Renal cortex interstitium (tissue), 11 donors: ENCODE results near the gene TOR4A. TPM values are rescaled to one million over a fixed set of nuclear protein-coding genes. Genes with fewer than 3 reads are reported as not detected.
A peak's percentile ranks its signal among the peaks of the same experiment; 100 is the strongest.

ENCODE experiments used
- DNase-seq, 11 donors: peaks; one replicate each; pipeline ENCODE4 v3.0.0-alpha.2; 2013; ENCODE audit warnings: low read depth in 9 of 11, low spot score in 4 of 11; ENCODE audit errors: extremely low read depth in 1 of 11
- polyA plus RNA-seq, 3 donors: library from polyadenylated mRNA; unstranded; fragments of 120-200 nt; gene quantifications; one replicate each; pipeline ENCODE4 v1.2.1, GENCODE V29; 2013; ENCODE audit not compliant: insufficient read length in 3 of 3

The TOR4A gene
- polyA plus RNA-seq, 3 donors, result 4.4 to 8.9 (median 6.3) TPM

DNA sequence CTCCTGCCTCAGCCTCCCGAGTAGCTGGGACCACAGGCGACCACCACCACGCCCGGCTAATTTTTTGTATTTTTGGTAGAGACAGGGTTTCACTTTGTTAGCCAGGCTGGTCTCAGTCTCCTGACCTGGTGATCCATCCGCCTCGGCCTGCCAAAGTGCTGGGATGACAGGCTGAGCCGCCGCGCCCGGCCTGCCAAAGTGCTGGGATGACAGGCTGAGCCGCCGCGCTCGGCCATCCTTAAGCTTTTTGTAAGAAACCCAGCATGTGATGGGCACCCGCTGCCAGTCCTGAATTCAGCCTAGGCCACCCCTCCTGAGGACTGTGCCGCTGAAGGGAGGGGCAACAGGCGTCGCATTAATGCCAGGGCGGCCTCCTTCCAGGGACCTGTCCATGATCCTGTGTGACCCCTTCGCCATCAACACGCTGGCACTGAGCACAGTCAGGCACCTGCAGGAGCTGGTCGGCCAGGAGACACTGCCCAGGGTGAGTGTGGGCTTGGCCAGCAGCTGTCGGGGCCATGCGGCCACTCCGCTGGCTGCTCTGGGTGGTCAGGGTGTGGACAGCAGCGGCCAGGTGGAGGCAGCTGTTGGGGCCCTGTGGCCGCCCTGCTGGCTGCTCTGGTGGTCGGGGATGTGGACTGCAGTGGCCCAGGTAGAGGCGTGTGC lies 11.9 kb upstream of the TOR4A start:
- no peak for DNase-seq

DNA sequence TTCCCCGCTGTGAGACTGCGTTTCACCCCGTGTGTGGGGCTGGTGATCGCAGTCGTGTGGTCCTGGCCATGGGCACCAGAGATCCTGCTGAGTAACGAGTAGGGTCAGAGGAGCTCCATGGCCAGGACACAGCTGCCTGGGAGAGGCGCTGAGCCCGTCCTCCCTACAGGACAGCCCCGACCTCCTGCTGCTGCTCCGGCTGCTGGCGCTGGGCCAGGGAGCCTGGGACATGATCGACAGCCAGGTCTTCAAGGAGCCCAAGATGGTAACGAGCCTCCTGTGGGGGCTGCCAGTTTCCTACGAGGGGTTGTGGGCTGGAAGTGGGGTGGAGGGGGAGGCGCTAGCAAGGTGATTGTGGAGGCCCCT lies 11.4 kb upstream of the TOR4A start:
- DNase-seq, result no peak

DNA sequence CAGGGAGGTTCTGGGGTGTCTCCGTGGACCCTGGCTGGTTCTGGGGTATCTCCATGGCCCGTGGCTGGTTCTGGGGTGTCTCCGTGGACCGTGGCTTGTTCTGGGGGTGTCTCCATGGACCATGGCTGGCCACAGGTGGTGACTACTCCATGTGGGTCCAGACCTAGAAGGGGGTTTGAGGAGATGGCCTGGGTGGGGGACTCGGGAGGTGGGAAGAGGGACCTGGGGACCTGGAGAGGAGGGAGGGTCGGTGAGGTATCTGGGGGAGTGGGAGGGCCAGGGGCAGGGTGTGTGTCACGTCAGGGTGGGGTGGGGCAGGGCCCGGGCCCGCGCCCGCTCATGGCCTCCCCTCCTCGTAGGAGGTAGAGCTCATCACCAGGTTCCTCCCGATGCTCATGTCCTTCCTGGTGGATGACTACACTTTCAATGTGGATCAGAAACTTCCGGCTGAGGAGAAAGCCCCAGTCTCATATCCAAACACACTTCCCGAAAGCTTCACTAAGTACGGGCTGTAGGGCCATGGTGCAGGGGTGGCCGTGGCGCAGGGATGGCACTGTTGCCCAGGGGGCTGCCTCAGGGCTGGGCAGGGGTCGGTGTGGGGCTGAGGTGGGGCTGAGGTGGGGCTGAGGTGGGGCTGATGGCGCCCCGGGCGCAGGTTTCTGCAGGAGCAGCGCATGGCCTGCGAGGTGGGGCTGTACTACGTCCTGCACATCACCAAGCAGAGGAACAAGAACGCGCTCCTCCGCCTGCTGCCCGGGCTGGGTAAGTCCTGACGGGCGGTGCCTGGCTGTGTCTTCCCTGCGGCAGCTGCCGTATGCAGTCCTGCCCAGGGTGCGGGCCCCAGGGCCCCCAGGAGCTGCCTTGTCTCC lies 10.7 kb upstream of the TOR4A start:
- no peak for DNase-seq

DNA sequence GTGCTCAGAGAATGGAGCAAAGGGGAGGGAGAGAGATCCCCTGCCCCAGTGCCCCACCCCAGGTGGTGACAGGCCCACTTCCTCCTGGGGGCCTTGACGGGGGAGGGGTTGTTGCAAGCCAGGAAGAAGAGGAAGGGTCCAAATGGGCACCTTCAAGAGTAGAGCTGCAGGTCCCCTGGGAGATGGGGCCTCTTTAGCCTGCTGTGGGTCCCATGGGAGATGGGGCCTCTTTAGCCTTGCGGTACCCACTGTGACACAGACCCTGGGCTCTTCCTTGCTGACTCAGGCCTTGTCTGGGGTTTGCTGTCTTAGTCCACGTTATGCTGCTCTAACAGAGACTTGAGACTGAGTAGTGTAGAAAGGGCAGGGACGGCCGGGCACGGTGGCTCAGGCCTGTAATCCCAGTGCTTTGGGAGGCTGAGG lies 9.6 kb upstream of the TOR4A start:
- DNase-seq, result no peak

DNA sequence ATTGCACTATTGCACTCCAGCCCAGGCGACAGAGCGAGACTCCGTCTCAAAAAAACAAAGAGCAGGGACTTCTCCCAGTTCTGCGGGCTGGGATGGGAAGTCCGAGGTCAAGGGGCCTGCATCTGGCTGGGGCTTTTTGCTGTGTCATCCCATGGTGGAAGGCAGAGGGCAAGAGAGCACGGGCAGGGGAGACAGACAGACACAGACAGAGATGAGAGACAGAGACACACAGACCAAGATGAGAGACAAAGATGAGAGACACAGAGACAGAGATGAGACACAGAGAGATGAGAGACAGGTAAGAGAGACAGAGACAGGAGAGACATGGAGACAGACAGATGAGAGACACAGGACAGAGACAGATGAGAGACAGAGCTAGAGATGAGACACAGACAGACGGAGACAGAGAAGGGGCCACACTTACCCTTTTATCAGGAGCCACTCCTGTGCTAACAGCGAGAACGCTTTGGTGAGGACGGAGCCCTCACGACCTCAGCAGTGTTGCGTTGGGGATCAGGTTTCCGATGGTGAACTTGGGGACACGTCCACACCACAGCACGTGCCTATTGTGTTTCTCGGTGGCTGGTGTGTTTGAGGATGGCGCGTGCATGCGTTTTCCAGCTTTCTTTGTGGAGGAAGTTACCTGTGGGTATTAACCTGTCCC lies 8.9 kb upstream of the TOR4A start:
- no peak for DNase-seq

DNA sequence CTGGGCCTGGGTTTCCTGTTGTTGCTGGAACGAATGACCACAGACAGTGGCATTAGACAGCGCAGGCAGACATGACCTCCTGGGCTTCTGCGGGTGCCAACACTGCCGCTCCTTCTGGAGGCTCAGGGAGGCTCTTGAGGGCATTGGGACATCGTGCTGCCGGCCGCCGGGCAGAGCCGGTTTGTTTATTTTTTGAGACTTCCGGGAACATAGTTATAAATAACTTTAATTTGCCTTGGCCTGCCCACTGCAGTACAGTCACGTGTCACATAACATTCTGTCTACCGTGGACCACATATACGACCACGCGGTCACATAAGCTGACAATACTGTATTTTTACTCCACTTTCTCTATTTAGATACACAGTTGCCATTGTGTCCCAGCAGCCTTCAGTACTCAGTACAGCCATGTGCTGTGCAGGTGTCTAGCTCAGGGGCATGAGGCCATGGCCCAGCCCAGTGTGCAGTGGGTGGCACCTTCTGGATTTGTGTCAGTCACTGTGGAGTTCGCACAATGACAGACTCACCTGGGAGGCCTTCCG lies 8.2 kb upstream of the TOR4A start:
- no peak for DNase-seq

DNA sequence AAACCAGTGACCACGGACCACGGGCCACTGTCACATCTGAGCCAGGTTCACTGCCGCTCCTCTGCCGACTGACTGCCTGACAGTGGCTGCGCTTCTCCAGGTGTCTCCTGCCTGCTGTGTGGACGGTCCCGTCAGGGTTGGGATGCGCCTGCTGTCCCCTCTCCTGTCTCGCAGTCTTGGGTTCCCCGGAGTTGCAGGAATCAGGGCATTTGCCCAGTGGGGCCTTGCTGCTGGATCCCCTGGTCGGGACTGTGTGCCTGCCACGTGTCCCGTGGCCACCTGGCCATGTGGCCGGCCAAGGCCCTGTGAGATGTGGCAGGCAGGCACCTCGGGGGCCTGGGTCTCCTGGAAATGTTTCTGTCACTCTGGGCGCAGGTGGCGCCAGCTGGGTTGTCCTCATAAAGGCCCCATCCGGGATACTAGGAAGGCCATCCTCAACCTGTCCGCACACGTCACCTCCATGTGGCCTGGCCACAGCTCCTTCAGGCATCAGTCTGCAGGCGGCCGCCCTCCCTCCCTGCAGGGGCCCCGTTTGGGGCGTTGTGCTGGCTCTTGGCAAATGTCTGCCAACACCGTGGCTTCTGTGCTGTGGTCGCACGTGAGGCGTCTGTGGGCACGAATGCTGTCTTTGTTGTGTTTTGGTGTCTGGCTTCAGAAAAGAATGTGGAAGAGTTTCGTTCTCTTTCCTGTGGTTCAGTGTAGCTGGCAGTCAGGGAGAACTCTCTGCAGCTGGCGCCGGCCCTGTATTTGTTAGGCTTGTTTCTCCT lies 6.4 kb upstream of the TOR4A start:
- DNase-seq, result no peak

DNA sequence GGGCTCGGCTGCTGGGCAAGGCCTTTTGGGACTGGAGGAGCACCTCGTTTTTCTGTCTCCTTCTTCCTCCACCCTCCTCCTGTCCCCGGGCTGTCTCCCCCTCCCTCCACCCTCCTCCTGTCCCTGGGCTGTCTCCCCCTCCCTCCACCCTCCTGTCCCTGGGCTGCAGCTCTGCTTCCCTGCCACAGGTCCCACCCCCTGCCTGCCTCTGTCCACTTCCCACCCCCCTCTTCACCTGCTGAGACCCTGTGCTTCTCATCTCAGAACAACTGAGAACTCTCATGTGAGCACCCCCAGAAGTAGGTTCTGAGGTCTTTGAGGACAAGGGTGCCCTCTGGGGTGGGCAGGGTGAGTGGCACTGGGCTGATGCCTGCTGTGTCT lies 5.8 kb upstream of the TOR4A start:
- no peak for DNase-seq

DNA sequence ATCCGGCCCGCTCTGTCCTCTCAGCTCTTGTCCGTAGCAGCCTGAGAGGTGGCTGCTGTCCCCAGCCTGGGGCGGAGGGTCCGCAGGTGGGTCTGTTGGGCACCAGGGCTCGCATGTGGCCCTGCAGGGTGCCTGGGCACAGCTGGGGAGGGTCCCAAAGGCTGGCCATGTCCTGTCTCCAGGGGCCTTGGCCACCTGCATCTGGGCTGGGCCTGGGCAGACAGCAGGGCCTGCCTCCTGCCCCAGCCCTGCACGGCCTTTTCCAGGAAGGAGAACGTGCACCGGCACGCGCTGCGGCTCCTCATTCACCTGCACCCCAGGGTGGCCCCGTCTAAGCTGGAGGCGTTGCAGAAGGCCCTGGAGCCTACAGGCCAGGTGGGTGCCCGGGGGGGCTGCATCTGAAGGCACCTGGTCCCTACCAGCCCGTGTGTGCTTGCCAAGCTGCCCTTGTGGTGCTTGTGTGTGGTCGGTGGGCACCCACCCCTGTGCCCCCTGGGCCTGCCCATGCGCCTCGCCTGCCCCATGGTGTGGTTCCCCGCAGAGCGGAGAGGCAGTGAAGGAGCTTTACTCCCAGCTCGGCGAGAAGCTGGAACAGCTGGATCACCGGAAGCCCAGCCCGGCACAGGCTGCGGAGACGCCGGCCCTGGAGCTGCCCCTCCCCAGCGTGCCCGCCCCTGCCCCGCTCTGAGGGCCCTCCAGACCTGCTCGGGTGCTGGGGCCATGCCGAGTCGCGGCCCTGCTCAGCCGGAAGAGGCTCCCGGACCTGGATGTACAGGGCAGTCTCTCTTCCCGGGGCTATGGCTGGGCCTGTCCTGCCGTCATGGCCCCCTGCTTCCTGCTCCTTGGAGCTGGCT lies 5.1 kb upstream of the TOR4A start:
- no peak for DNase-seq

DNA sequence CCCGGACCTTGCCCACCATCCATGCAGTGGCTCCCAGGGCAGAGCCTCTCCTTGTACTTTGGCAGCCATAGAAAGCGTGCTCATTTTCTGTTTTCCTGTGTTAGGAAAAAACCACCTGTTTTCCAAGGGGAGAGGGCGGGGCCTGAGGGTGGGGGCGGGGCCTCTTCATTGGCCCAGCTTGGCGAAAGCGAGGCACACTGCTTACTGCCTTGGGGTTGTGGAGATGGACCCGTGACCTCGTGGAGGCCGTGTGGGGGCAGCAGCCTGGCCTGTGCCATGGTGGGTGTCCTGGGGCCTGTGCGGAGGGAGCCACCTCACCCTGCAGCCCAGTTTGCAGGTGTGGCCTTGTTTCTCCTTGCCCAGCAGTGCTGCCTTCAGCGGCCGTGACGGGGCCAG lies 4.4 kb upstream of the TOR4A start:
- no peak for DNase-seq

DNA sequence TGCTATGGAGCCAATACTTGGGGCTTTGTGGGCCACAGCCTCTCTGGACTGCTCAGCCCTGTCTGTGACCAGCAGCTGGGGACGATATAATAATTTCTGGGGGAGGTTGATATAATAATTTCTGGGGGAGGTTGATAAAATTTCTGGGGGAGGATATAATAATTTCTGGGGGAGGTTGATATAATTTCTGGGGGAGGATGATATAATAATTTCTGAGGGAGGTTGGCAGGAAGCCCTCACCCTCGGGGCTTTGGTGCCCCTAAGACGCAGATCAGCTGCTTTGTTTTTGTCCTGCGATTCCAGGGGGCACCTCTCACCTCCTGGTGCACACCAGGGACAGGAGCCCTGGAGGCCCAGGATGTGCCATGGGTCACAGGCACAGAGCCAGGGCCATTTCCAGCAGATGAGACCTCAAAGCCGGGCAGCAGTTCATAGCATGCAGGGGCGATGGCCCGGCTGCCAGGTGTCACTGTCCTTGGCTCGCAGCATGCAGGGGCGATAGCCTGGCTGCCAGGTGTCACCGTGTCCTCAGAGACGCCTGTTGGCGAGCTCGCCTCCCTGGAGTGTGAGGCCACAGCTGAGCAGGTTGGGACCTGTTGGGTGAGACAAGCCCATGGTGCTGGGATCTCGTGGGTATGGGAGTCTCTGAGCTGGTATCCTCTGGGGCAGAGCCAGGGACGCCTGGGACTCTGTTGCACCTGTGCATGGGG lies 3.8 kb upstream of the TOR4A start:
- DNase-seq, result no peak

DNA sequence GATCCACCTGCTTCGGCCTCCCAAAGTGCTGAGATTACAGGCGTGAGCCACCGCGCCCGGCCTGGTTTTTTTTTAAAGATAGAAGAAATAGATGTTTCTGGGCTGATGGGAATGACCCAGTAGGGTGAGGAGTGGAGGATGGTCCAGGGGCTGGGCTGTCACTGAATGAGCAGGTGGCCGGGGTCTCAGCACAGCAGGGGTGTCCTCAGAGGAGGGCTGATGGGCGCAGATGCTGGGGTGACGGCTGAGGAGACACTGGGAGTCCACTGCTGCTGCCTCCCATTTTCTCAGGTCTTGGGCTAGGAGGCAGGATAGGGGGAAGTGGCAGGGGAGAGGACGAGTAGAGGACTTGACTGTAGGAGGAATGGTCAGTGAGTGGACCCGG lies 2.3 kb upstream of the TOR4A start:
- no peak for DNase-seq

DNA sequence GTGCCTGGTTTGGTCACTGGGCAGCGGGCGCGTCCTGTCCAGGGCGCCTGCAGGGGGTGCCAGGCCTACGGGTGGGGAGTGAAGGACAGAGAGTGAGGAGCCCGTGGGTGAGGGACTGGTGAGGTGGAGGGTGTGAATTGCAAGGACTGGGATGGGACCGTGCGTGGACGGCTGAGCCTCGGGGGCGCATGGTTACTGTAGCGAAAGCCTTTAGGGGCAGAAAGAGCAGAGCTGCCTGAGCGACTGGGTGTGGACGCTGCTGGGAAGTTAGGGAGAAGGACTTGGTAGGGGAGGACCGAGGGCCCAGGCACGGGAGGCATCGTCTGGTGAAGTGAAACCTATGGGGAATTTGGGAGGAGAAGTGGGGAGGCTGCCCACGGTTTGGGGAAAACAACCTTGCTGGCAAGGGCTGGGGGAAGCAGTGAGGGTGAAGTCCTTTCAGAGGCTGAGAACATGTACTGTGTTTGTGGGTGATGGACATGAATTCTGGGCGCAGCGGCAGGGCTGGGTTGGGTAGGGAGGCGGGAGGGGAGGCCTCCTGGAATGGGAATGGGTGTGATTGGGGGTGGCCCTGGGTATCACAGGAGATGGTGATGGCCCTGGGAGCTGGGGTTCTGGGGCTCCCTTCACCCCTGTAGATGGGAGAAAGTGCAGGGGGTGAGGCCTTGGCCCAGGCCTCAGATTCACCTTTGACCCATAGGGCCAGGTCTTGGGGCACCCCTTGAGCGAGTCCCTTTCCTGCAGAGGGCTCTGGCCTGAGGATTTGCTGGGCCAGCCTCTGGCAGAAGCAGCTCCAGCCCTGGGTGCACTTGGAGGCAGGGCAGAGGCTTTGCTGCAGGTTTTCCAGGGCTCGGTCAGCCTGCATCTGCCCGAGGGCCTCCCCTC lies 1.7 kb upstream of the TOR4A start:
- no peak for DNase-seq

DNA sequence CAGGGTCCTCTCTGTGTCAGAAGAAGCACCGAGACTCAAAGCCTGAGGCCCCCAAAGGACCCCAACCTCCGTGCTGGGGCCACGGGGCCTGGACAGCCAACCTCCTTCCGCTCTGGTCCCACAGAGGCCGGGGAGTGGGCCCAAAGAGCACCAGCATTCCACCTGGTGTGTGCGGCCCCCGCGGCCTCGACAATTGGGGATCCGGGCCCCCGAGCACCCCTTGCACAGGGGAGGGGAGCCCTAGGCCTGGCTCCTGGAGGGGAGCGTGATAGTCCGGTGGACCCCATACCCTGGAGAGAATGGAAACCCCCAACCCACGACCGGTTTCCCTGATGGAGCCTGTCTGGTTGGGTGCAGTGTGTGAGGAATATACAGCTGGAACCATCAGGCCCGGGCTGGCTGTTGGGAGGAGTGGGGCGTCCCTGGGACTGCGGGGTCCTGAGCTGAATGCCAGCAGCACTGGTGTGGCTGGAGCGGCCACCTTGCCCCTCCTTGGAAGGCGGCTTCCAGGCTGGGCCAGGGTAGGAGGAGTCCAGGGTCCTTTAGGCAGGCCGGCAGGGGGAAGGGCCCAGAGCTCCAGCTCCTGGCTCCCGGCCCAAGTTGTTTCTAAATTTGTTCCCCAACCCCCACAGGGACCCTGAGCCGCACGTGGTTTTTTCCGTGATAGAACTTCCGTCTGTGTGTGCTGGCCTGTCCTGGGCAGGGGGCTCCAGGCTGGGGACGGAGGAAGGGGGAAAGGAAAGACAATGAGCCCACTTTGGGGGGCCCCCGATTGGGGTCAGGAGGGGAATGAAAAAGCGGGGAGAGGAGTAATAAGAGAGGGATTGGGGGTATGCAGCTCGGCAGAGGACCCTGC lies 825 bp upstream of the TOR4A start:
- peak in 2 of 11 donors; percentile 77 to 85 for DNase-seq

DNA sequence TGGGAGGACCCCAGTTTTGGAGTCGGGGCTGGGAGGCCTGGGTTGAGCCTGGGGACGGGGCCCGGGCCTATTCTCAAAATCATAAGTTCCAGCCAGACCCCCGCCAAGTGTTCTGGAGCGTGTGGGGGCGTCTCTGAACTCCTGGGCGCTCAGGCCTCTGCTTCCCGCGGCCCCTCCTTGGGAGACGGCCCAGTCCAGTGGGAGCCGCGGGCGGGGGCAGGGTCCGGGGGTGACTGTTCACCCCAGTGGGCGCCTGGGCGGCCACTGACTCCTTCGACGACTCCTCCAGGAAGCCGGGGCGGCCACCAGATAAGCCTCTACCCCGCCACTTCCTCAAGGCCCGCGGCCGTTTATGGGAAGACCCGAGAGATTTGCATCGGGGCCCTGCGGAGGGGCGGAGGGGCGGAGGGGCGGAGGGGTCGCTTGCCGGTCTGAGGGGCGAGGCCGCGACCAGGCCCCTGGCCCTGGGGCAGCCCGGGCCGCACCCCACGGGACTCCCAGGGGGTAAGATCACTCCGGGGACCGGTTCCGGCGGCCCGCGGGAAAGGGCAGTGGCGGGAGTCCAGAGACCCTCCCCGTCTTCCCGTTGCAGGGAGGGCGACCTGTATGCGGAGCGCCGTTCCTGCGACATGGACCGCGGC lies 655 bp downstream of the TOR4A start:
- DNase-seq, result no peak
